PC-3 (cell line): ENCODE measurements around the gene ZNF561. TPM values are rescaled to one million over a fixed set of nuclear protein-coding genes. Genes with fewer than 3 reads are reported as not detected.
A peak's percentile ranks its signal among the peaks of the same experiment; 100 is the strongest.

Experiments used
- ATAC-seq: fragments of 200-7000 bp; cut with Tn5 transposase; 2 replicates; pipeline ENCODE4 v1.9.1; 2020; ENCODE audit warnings: mild to moderate bottlenecking, moderate library complexity
- BruUV-seq: library from RNA; stranded (reverse); fragments of 400-500 nt; replicated peaks from 2 replicates; lab custom pipeline; 2021; lab: Mats Ljungman, UMichigan
- CTCF ChIA-PET: fragments of 300-600 bp; sonication (Branson Sonifier 250); formaldehyde crosslinking; loops from one replicate; lab custom pipeline; 2022; ENCODE audit warnings: antibody characterized with exemption; lab: Charles Lee
- POLR2A ChIA-PET: fragments of 300-600 bp; sonication (Branson Sonifier 250); formaldehyde crosslinking; loops from one replicate; lab custom pipeline; 2022; ENCODE audit warnings: antibody characterized with exemption; ENCODE audit not compliant: unreplicated experiment; lab: Charles Lee
- DNase-seq: peaks from one replicate; pipeline ENCODE4 v3.0.0-alpha.2; 2015
- H2AFZ ChIP-seq: fragments of 300-600 bp; sonication (generic); 2 replicates; pipeline ENCODE4 v1.6.0; 2016; ENCODE audit warnings: antibody characterized with exemption, low read length
- H3F3A ChIP-seq: fragments of 300-600 bp; sonication (generic); one replicate; pipeline ENCODE4 v1.6.0; 2017; ENCODE audit warnings: antibody characterized with exemption, low read length, control low read depth, mild to moderate bottlenecking; ENCODE audit not compliant: unreplicated experiment
- H3K27ac ChIP-seq: fragments of 300-600 bp; sonication (generic); 2 replicates; pipeline ENCODE4 v1.5.1; 2016; ENCODE audit warnings: mild to moderate bottlenecking, low read length
- H3K27me3 ChIP-seq: fragments of 300-600 bp; sonication (generic); 2 replicates; pipeline ENCODE4 v1.6.1; 2016; ENCODE audit warnings: low read length, mixed read lengths
- H3K36me3 ChIP-seq: fragments of 300-600 bp; sonication (generic); 2 replicates; pipeline ENCODE4 v1.6.1; 2016; ENCODE audit warnings: low read depth, mixed run types, low read length, mixed read lengths
- H3K4me1 ChIP-seq: fragments of 300-600 bp; sonication (generic); 2 replicates; pipeline ENCODE4 v1.5.1; 2016; ENCODE audit warnings: low read length; ENCODE audit not compliant: insufficient read depth
- H3K4me2 ChIP-seq: fragments of 300-600 bp; sonication (generic); 2 replicates; pipeline ENCODE4 v1.6.0; 2016; ENCODE audit warnings: low read length
- H3K4me3 ChIP-seq: fragments of 300-600 bp; sonication (generic); 2 replicates; pipeline ENCODE4 v1.5.1; 2016; ENCODE audit warnings: mild to moderate bottlenecking, low read length, mixed read lengths
- H3K79me2 ChIP-seq: fragments of 300-600 bp; sonication (generic); 2 replicates; pipeline ENCODE4 v1.6.1; 2017; ENCODE audit warnings: low read length, mixed read lengths
- H3K9ac ChIP-seq: fragments of 300-600 bp; sonication (generic); 2 replicates; pipeline ENCODE4 v1.6.0; 2016; ENCODE audit warnings: mild to moderate bottlenecking, low read length
- H3K9me2 ChIP-seq: fragments of 300-600 bp; sonication (generic); replicated peaks from 2 replicates; pipeline ENCODE4 v1.6.1; 2016; ENCODE audit warnings: mixed run types, low read length, mixed read lengths
- H3K9me3 ChIP-seq: fragments of 300-600 bp; sonication (generic); 2 replicates; pipeline ENCODE4 v1.6.1; 2016; ENCODE audit warnings: low read length, mixed read lengths
- H4K20me1 ChIP-seq: fragments of 300-600 bp; sonication (generic); 2 replicates; pipeline ENCODE4 v1.6.1; 2016; ENCODE audit warnings: low read length, mixed read lengths
- CTCF ChIP-seq: fragments of 300-600 bp; sonication (generic); conservative IDR thresholded peaks from 2 replicates; pipeline ENCODE4 v1.5.1; 2017; ENCODE audit warnings: antibody characterized with exemption, low read depth, mild to moderate bottlenecking, low read length
- EZH2 ChIP-seq: fragments of 300-600 bp; sonication (generic); IDR thresholded peaks from one replicate; pipeline ENCODE4 v1.6.1; 2017; ENCODE audit warnings: antibody characterized with exemption, mild to moderate bottlenecking, low read length; ENCODE audit not compliant: unreplicated experiment
- EZH2phosphoT487 ChIP-seq: fragments of 300-600 bp; sonication (generic); IDR thresholded peaks from 2 replicates; pipeline ENCODE4 v1.6.1; 2018; ENCODE audit warnings: mild to moderate bottlenecking, antibody characterized with exemption, low read length, borderline replicate concordance
- intact Hi-C: fragments of 100-400 bp; cut with micrococcal nuclease; formaldehyde crosslinking; loops from 2 replicates; pipeline ENCODE4 v1.9.0; 2023
- total RNA-seq: library from RNA; depleted of rRNA; stranded (reverse); fragments of >200 nt; gene quantifications from 2 replicates; pipeline ENCODE4 v1.2.3, GENCODE V29; 2014

The ZNF561 gene
- total RNA-seq, 1 experiment from 2014 or later, result 20.1 TPM

GRCh38 chr19:9615844-9616243 is 5.2 kb downstream of the ZNF561 start:
- intact Hi-C loops, result no loop called here
- no peak overlapping the region for H3K4me2 ChIP-seq
- peaks cover 23% of the 10 kb centered on the region for H3K9me3 ChIP-seq
- TF ChIP-seq EZH2phosphoT487 (no peak), EZH2 (no peak), CTCF (no peak)
- no peak overlapping the region for H2AFZ ChIP-seq
- POLR2A ChIA-PET, result no interaction called here
- no TSS peak for BruUV-seq
- H3K9me2 ChIP-seq, result no peaks in the 10 kb centered on the region
- H3K9ac ChIP-seq, result no peak overlapping the region
- H3F3A ChIP-seq, result no peaks in the 10 kb centered on the region
- ATAC-seq (no peak), DNase-seq (no peak)
- H3K36me3 ChIP-seq, result peaks cover 82% of the 10 kb centered on the region
- H3K4me1 ChIP-seq, result no peaks in the 10 kb centered on the region
- no peak overlapping the region for H3K4me3 ChIP-seq
- peaks cover 15% of the 10 kb centered on the region for H3K79me2 ChIP-seq
- CTCF ChIA-PET, result no interaction called here
- H3K27ac ChIP-seq, result no peak overlapping the region
- H3K27me3 ChIP-seq, result no peaks in the 10 kb centered on the region
- no peaks in the 10 kb centered on the region for H4K20me1 ChIP-seq

GRCh38 chr19:9610484-9611113 is 10.4 kb downstream of the ZNF561 start:
- Histone ChIP-seq H3K27ac (no peak overlapping the region), H3K9me3 (peaks cover 48% of the 10 kb centered on the region), H3K4me2 (no peak overlapping the region), H3K79me2 (no peaks in the 10 kb centered on the region), H3F3A (no peaks in the 10 kb centered on the region), H2AFZ (no peak overlapping the region), H3K27me3 (no peaks in the 10 kb centered on the region), H3K4me3 (no peak overlapping the region), H3K9ac (no peak overlapping the region), H3K4me1 (no peaks in the 10 kb centered on the region), H3K36me3 (peaks cover 73% of the 10 kb centered on the region), H4K20me1 (no peaks in the 10 kb centered on the region), H3K9me2 (no peaks in the 10 kb centered on the region)
- DNase-seq, result no peak
- ATAC-seq, result no peak
- intact Hi-C loops, result no loop called here
- ChIA-PET CTCF (no interaction called here), POLR2A (no interaction called here)
- TF ChIP-seq EZH2 (no peak), CTCF (no peak), EZH2phosphoT487 (no peak)
- BruUV-seq, result TSS peak; percentile 17

GRCh38 chr19:9608912-9609311 is 12.1 kb downstream of the ZNF561 start:
- H3K9ac ChIP-seq, result no peak overlapping the region
- peaks cover 43% of the 10 kb centered on the region for H3K9me3 ChIP-seq
- H3K4me1 ChIP-seq, result no peaks in the 10 kb centered on the region
- H3K27ac ChIP-seq, result no peak overlapping the region
- peaks cover 56% of the 10 kb centered on the region for H3K36me3 ChIP-seq
- no peak for DNase-seq
- ChIA-PET POLR2A (no interaction called here), CTCF (no interaction called here)
- TF ChIP-seq CTCF (no peak), EZH2phosphoT487 (no peak), EZH2 (no peak)
- BruUV-seq, result no TSS peak
- no peaks in the 10 kb centered on the region for H3F3A ChIP-seq
- H3K4me3 ChIP-seq, result no peak overlapping the region
- intact Hi-C loops, result no loop called here
- H3K9me2 ChIP-seq, result no peaks in the 10 kb centered on the region
- no peaks in the 10 kb centered on the region for H3K79me2 ChIP-seq
- no peak overlapping the region for H3K4me2 ChIP-seq
- no peaks in the 10 kb centered on the region for H4K20me1 ChIP-seq
- no peak for ATAC-seq
- H3K27me3 ChIP-seq, result no peaks in the 10 kb centered on the region
- H2AFZ ChIP-seq, result no peak overlapping the region
